Psoas muscle (tissue), 8 donors: Measurements from ENCODE around the gene SSBP3. TPM values are rescaled to one million over a fixed set of nuclear protein-coding genes. Genes with fewer than 3 reads are reported as not detected.
"Not testable (repeated sequence)": the region's sequence is repeated elsewhere in the genome, so short reads cannot be mapped to it uniquely, and the experiment has no call there.

Experiments
- ATAC-seq, 4 donors: fragments of 200-7000 bp; cut with Tn5 transposase; one replicate each; pipeline ENCODE4 v1.9.1; 2020; ENCODE audit warnings: moderate library complexity in 3 of 4, mild to moderate bottlenecking in 2 of 4
- DNase-seq, 2 donors: peaks; one replicate each; pipeline ENCODE4 v3.0.0-alpha.2; 2020
- H3K27ac ChIP-seq: fragments of 200-600 bp; one replicate; pipeline ENCODE4 v1.8.0; 2022
- H3K27me3 ChIP-seq, 3 donors: fragments of 200-600 bp in 1 of 3; one replicate each; pipeline versions ENCODE4 v1.6.1 to v1.8.0; 2013 to 2022; ENCODE audit warnings: low read length in 2 of 3, mild to moderate bottlenecking in 2 of 3, moderate library complexity in 1 of 3; ENCODE audit not compliant: insufficient read depth in 3 of 3
- H3K36me3 ChIP-seq, 2 donors: fragments of 200-600 bp in 1 of 2; one replicate each; pipeline versions ENCODE4 v1.6.1 to v1.8.0; 2013 to 2022; ENCODE audit warnings: low read depth in 1 of 2, mild to moderate bottlenecking in 1 of 2, moderate library complexity in 1 of 2; ENCODE audit not compliant: insufficient read depth in 1 of 2
- H3K4me1 ChIP-seq: fragments of 200-600 bp; one replicate; pipeline ENCODE4 v1.8.0; 2022
- H3K4me3 ChIP-seq: fragments of 200-600 bp; one replicate; pipeline ENCODE4 v1.8.0; 2022; ENCODE audit warnings: mild to moderate bottlenecking
- H3K9me3 ChIP-seq: fragments of 200-600 bp; one replicate; pipeline ENCODE4 v1.8.0; 2022
- WGBS, 3 donors: extraction: QIAGEN DNeasy Blood & Tissue Kit; methylation state at CpG; one replicate each; pipeline versions ENCODE4 v1.1.6 to v1.1.7; 2013; 5-methylcytosine and 5-hydroxymethylcytosine counted together
- intact Hi-C, 2 donors: fragments of 100-400 bp; cut with DNase I; formaldehyde crosslinking; loops; one replicate each; pipeline versions ENCODE4 v1.11.0 to v1.14.2; 2022
- polyA plus RNA-seq, 3 donors: library from polyadenylated mRNA; stranded (reverse); fragments of 200-250 nt; gene quantifications; one replicate each; pipeline ENCODE4 v1.2.3, GENCODE V29; 2013
- total RNA-seq, 4 donors: library from RNA; stranded (reverse); fragmentation: NEBNext Ultra II Directional in 2 of 4; extraction: Animal tissue kit (Norgen Biotek cat#: 25700) in 2 of 4; gene quantifications; one replicate each; pipeline versions ENCODE4 v1.2.1 to v1.2.4, GENCODE V29; 2021 to 2023
- TF ChIP-seq, protein P1 (sequence below): fragments of 200-600 bp; IDR thresholded peaks from one replicate; pipeline ENCODE4 v1.8.0; 2022; ENCODE audit warnings: antibody characterized with exemption
- donor health status: healthy with polysubstance abuse.
- donor health status: DM: no; HTN: no; CAD: no; lungs with moderate emphysema.
- donor health status: Bipolar disorder and iron deficiency.
- donor health status: healthy.
- donor health status: DM: yes; HTN: yes; CAD: no.
- donor health status: DM: no; HTN: no; CAD: no.
- donor health status: DM: no; HTN: no; CAD: no.
- donor health status: DM: yes; HTN: yes; CAD: no.

The SSBP3 gene
- total and polyA plus RNA-seq, 7 donors = 7.9 to 24.2 (median 21.6) TPM

DNA sequence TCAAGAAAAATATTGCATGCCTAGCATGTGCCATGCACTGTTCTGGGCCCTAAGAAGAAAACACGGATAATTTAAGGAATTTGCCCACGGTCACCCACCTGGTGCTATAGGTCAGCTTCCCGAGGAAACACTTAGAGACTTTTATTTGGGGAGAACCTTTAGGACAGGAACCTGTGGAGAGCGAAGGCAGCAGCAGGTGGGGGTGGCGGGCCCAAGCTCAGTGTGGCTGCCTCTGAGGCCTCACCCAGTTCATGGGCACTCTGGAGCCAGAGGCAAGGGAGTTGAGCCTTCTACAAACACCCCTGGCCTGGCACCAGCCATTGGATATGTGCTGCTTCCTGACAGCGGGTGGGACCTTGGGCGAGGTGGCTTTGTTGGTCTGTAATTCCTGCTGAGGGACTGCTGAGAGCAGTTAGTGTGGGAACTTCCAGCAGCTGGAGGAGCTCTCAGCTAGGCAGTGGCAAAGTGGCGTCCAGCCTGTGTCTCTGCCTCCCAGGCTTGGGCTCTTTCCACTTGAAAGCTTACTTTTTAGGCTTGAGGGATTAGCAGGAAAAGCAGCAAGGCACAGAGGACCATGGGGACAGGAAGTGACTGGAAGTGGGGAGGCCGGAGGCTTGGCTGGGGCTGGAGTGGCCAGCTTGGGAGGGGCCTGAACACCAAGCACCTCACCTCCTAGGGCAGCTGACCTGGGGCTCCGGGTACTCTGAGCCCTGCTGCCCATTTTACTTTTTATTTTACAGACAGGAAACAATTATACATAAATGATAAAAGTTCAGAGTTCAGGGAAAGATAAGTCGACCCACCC, 187.1 kb downstream of the SSBP3 start:
- Histone ChIP-seq H3K4me3 (no peak overlapping the region), H3K27ac (peak overlapping the region; percentile 67), H3K4me1 (peaks cover 20% of the 10 kb centered on the region), H3K36me3 (peaks cover 4 to 50% of the 10 kb centered on the region in 2 donors), H3K9me3 (no peaks in the 10 kb centered on the region), H3K27me3 (no peaks in the 10 kb centered on the region)
- DNase-seq (no peak), ATAC-seq (no peak)
- TF ChIP-seq, protein P1, sequence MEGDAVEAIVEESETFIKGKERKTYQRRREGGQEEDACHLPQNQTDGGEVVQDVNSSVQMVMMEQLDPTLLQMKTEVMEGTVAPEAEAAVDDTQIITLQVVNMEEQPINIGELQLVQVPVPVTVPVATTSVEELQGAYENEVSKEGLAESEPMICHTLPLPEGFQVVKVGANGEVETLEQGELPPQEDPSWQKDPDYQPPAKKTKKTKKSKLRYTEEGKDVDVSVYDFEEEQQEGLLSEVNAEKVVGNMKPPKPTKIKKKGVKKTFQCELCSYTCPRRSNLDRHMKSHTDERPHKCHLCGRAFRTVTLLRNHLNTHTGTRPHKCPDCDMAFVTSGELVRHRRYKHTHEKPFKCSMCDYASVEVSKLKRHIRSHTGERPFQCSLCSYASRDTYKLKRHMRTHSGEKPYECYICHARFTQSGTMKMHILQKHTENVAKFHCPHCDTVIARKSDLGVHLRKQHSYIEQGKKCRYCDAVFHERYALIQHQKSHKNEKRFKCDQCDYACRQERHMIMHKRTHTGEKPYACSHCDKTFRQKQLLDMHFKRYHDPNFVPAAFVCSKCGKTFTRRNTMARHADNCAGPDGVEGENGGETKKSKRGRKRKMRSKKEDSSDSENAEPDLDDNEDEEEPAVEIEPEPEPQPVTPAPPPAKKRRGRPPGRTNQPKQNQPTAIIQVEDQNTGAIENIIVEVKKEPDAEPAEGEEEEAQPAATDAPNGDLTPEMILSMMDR = no peak
- intact Hi-C loops = loop anchor here in 1 of 2 donors (5.0 kb wide), 1 partner anchor 48 kb away; no protein-coding TSS in a partner anchor
- WGBS, 3 donors = 66 to 69% (median 69%) methylated on average over 11 of the region's 11 CpGs

DNA sequence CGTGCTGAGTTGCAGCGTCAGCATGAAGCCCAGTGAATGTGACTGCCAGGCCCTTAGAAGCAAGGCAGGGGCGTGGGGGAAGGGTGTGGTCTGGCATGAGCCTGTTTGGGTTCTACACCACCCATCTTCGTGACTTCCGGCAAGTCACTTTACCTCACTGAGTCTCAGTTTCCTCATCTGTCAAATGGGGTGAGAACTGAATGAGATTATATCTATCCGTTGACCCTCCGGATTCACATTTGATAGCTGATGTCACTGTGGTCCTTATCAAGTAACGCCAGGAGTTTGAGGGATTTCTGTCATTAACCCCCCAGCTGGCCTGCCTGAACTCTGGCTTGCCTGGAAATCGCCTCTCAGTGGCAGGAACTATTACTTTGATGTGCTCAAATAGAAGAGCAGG, 190.7 kb downstream of the SSBP3 start:
- ATAC-seq = no peak
- DNase-seq = no peak
- 92 to 93% (median 92%) methylated on average over 9 of the region's 9 CpGs for WGBS, 3 donors
- Histone ChIP-seq H3K4me1 (peaks cover 16% of the 10 kb centered on the region), H3K36me3 (peaks cover 9 to 86% of the 10 kb centered on the region in 2 donors), H3K27ac (no peak overlapping the region), H3K4me3 (no peak overlapping the region), H3K9me3 (no peaks in the 10 kb centered on the region), H3K27me3 (no peaks in the 10 kb centered on the region)
- intact Hi-C loops = loop anchor here in 1 of 2 donors (5.0 kb wide), 1 partner anchor 52 kb away; no protein-coding TSS in a partner anchor
- TF ChIP-seq, protein P1 = no peak

DNA sequence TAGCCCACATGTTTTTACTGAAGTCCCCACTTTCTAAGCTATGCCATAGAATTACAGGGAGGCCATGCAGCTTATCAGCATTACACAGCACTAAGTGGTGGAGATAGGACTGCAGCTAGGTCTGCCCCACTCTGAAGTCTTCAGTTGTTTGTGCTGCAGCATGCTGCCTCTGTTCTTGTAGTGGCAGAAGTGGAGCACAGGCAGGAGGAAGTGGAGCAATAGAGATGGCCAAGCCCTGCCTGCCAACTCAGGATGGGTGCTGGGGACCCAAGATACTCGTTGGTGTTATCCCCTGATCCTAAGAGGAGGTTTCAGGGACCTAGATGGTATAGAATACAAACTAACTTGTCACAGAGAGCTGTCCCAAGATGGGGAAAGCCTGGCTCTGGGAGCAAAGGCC, 193.3 kb downstream of the SSBP3 start:
- ATAC-seq = no peak
- 65 to 82% (median 72%) methylated on average over 1 of the region's 1 CpG for WGBS, 3 donors
- Histone ChIP-seq H3K4me1 (no peaks in the 10 kb centered on the region), H3K36me3 (peaks cover 22 to 100% of the 10 kb centered on the region in 2 donors), H3K4me3 (no peak overlapping the region), H3K27me3 (no peaks in the 10 kb centered on the region), H3K27ac (no peak overlapping the region), H3K9me3 (no peaks in the 10 kb centered on the region)
- TF ChIP-seq, protein P1 = no peak
- no peak for DNase-seq
- intact Hi-C loops = no loop called here

DNA sequence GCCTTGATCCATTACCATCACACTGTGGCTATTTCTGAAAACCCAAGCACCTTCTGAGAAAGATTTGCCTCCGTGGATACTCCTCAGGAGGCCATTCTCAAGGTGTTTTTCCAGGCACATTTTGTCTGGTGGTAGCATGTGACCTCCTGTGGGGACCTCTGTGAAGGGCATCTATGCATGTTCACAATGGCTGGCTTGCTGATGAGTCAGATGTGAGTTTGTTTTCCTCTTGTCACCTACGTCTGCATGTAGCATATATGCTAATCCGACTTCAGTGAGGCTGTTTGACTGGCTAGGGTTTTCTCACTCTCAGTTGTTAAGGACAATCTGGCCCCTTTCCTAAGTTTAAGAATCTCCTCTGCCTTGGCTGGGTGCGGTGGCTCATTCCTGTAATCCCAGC, 198.3 kb downstream of the SSBP3 start:
- not testable (repeated sequence) for H3K4me1 ChIP-seq, ATAC-seq, H3K9me3 ChIP-seq, H3K27ac ChIP-seq, DNase-seq, H3K27me3 ChIP-seq, H3K4me3 ChIP-seq
- WGBS, 3 donors = 64 to 73% (median 64%) methylated on average over 4 of the region's 4 CpGs
- intact Hi-C loops = loop anchor here in 1 of 2 donors (10.0 kb wide), 1 partner anchor 93 kb away; no protein-coding TSS in a partner anchor
- peaks cover 25 to 85% of the 10 kb centered on the region in 2 donors for H3K36me3 ChIP-seq

DNA sequence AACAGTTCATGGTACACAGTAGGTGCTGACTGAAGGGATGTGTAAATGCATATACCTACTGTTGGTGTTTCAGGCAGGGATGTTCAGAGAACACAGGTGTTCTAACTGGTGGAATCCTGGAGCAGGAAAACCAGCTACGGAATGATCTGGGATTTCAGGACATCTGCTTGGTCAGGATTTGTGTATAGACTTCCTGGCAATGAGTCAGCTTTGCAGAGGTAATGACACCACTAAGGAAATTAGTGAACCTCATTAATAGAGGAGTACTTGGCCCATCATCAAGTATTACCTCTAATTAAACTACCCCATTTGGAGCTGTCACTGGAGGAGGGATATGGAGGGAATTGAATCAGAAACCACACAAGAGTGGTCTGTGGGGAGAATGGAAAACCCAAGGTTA, 198.9 kb downstream of the SSBP3 start:
- ATAC-seq (no peak), DNase-seq (no peak)
- Histone ChIP-seq H3K4me1 (peaks cover 3% of the 10 kb centered on the region), H3K4me3 (no peak overlapping the region), H3K27me3 (no peaks in the 10 kb centered on the region), H3K36me3 (peaks cover 24 to 85% of the 10 kb centered on the region in 2 donors), H3K27ac (no peak overlapping the region), H3K9me3 (no peaks in the 10 kb centered on the region)
- 47 to 70% (median 66%) methylated on average over 1 of the region's 1 CpG for WGBS, 3 donors
- intact Hi-C loops = loop anchor here in 1 of 2 donors (10.0 kb wide), 1 partner anchor 92 kb away; no protein-coding TSS in a partner anchor
- TF ChIP-seq, protein P1 = no peak
